Parathyroid adenoma (tissue), 2 donors: ENCODE results near the gene CSNK1G3.
"Not testable (repeated sequence)": the region's sequence is repeated elsewhere in the genome, so short reads cannot be mapped to it uniquely, and the experiment has no call there.

Experiments used
- H2AFZ ChIP-seq: fragments of 300-600 bp; sonication (generic); one replicate; pipeline ENCODE4 v1.7.0; 2017; ENCODE audit warnings: antibody characterized with exemption, mild to moderate bottlenecking
- H3K27ac ChIP-seq: fragments of 300-600 bp; sonication (generic); one replicate; pipeline ENCODE4 v1.7.0; 2017
- H3K27me3 ChIP-seq: fragments of 300-600 bp; sonication (generic); one replicate; pipeline ENCODE4 v1.7.0; 2017; ENCODE audit warnings: low read length; ENCODE audit not compliant: control insufficient read depth, insufficient read depth
- H3K36me3 ChIP-seq: fragments of 300-600 bp; sonication (generic); one replicate; pipeline ENCODE4 v1.7.0; 2017; ENCODE audit warnings: low read length; ENCODE audit not compliant: control insufficient read depth, insufficient read depth
- H3K4me1 ChIP-seq: fragments of 300-600 bp; sonication (generic); one replicate; pipeline ENCODE4 v1.7.0; 2017; ENCODE audit warnings: control low read depth
- H3K4me2 ChIP-seq: fragments of 300-600 bp; sonication (generic); one replicate; pipeline ENCODE4 v1.7.0; 2017; ENCODE audit warnings: low read length
- H3K4me3 ChIP-seq: fragments of 300-600 bp; sonication (generic); one replicate; pipeline ENCODE4 v1.7.0; 2017; ENCODE audit warnings: low read depth, low read length
- H3K79me2 ChIP-seq: fragments of 300-600 bp; sonication (generic); one replicate; pipeline ENCODE4 v1.7.0; 2017; ENCODE audit warnings: control low read depth
- H3K9ac ChIP-seq: fragments of 300-600 bp; sonication (generic); one replicate; pipeline ENCODE4 v1.7.0; 2017; ENCODE audit warnings: mild to moderate bottlenecking
- H3K9me3 ChIP-seq: fragments of 300-600 bp; sonication (generic); one replicate; pipeline ENCODE4 v1.7.0; 2017; ENCODE audit warnings: low read length; ENCODE audit not compliant: control insufficient read depth
- TF ChIP-seq, protein P1 (sequence below): fragments of 300-600 bp; sonication (generic); IDR thresholded peaks from one replicate; pipeline ENCODE4 v1.7.0; 2017; ENCODE audit warnings: antibody characterized with exemption, mild to moderate bottlenecking
- donor health status: primary hyperparathyroidism.

Gene CSNK1G3

DNA sequence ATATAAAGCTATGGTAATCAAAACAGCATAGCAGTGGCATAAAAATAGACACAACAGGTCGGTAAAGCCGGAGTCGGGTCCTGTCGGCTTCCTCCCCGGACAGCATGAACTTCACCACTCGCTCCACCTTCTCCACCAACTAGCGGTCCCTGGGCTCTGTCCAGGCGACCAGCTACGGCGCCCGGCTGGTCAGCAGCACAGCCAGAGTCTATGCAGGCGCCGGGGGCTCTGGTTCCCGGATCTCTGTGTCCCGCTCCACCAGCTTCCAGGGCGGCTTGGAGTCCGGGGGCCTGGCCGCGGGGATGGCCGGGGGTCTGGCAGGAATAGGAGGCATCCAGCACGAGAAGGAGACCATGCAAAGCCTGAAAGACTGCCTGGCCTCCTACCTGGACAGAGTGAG is 124.0 kb downstream of the CSNK1G3 start:
- Histone ChIP-seq H3K9ac (no peak overlapping the region), H3K4me1 (no peaks in the 10 kb centered on the region), H3K9me3 (no peaks in the 10 kb centered on the region), H3K79me2 (no peaks in the 10 kb centered on the region), H3K27me3 (no peaks in the 10 kb centered on the region), H3K4me3 (no peak overlapping the region), H2AFZ (no peak overlapping the region), H3K4me2 (no peak overlapping the region), H3K27ac (no peak overlapping the region), H3K36me3 (no peaks in the 10 kb centered on the region)
- TF ChIP-seq, protein P1, sequence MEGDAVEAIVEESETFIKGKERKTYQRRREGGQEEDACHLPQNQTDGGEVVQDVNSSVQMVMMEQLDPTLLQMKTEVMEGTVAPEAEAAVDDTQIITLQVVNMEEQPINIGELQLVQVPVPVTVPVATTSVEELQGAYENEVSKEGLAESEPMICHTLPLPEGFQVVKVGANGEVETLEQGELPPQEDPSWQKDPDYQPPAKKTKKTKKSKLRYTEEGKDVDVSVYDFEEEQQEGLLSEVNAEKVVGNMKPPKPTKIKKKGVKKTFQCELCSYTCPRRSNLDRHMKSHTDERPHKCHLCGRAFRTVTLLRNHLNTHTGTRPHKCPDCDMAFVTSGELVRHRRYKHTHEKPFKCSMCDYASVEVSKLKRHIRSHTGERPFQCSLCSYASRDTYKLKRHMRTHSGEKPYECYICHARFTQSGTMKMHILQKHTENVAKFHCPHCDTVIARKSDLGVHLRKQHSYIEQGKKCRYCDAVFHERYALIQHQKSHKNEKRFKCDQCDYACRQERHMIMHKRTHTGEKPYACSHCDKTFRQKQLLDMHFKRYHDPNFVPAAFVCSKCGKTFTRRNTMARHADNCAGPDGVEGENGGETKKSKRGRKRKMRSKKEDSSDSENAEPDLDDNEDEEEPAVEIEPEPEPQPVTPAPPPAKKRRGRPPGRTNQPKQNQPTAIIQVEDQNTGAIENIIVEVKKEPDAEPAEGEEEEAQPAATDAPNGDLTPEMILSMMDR: no peak

DNA sequence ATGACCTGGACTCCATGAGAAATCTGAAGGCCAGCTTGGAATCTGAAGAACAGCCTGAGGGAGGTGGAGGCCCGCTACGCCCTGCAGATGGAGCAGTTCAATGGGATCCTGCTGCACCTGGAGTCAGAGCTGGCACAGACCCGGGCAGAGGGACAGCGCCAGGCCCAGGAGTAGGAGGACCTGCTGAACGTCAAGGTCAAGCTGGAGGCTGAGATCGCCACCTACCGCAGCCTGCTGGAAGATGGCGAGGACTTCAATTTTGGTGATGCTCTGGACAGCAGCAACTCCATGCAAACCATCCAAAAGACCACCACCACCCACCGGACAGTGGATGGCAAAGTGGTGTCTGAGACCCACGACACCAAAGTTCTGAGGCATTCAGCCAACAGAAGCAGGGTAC is 125.1 kb downstream of the CSNK1G3 start:
- not testable (repeated sequence) for H3K79me2 ChIP-seq, H3K36me3 ChIP-seq, H3K9me3 ChIP-seq, H2AFZ ChIP-seq, H3K4me2 ChIP-seq, H3K9ac ChIP-seq, H3K27ac ChIP-seq, H3K4me1 ChIP-seq, H3K27me3 ChIP-seq, H3K4me3 ChIP-seq

DNA sequence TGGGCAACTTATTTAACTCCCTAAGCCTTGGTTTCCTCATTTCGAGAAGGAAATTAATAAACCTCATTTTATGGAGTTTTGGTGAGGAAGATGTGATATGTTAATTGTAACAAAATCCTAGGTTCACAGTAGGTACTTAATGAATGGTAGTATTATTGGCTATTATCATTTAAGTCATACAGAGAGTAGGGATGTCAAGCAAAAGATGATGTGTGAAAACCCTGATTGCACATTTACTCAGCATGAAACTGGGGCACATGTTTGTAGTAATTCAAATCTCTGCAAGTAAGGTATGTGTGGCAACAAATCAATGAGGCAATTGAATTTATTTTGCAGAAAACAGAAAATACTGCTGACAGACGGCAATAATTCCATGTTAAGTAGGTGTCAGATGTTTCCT is 127.3 kb downstream of the CSNK1G3 start:
- Histone ChIP-seq H3K27me3 (no peaks in the 10 kb centered on the region), H3K36me3 (no peaks in the 10 kb centered on the region), H3K4me1 (no peaks in the 10 kb centered on the region), H3K4me3 (no peak overlapping the region), H3K9ac (no peak overlapping the region), H3K79me2 (no peaks in the 10 kb centered on the region), H3K4me2 (no peak overlapping the region), H2AFZ (no peak overlapping the region), H3K9me3 (no peaks in the 10 kb centered on the region), H3K27ac (no peak overlapping the region)
- TF ChIP-seq, protein P1: no peak

DNA sequence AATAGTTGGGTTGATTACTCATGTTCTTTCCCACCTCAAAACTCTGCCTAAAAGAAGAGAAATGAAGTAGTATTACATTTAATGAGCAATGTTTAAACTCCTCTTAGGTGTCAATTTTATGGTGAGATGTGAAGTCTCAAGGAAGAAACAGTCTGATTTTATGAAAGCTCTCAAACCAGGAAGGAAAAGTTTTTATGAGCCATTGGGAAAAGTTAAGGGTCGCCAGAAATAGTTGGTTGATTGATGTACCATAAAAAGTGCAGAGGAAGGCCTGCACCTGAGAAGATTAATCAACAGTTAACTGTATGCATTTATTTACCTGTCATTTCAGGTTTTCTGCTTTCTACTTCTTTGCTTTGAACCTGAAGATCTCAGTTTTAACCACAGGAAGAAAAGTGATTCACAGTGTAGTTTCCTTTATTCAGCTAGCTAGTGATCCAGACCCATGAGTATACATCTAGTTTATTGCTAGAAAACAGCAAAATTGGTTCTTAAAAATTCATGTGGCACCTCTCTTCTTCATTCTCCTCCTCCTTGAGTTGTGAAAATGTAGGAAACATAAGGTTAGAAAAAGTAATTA is 133.1 kb downstream of the CSNK1G3 start:
- Histone ChIP-seq H3K36me3 (no peaks in the 10 kb centered on the region), H3K79me2 (no peaks in the 10 kb centered on the region), H3K27me3 (no peaks in the 10 kb centered on the region), H3K4me3 (no peak overlapping the region), H3K9ac (no peak overlapping the region), H2AFZ (no peak overlapping the region), H3K4me2 (no peak overlapping the region), H3K4me1 (no peaks in the 10 kb centered on the region), H3K27ac (no peak overlapping the region), H3K9me3 (no peaks in the 10 kb centered on the region)
- TF ChIP-seq, protein P1: no peak

DNA sequence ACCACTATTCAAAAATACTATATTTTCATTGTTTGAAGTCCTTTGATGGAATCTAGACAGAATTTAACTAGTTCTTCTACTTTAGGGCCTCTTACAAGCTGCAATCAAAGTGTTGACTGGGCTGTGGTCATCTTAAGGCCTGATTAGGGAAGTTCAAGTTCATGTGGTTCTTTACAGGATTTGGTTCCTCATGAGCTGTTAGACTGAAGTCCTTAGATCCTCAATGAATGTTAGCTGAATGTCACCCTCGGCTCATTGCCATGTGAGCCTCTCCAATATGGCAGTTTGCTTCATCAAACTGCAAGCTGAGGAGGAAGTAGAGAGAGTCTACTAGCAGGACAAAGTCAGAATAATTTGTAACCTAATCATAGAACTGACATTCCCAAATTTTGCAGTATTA is 135.1 kb downstream of the CSNK1G3 start:
- H2AFZ ChIP-seq: no peak overlapping the region
- H3K9me3 ChIP-seq: no peaks in the 10 kb centered on the region
- no peak overlapping the region for H3K4me3 ChIP-seq
- H3K36me3 ChIP-seq: no peaks in the 10 kb centered on the region
- H3K27me3 ChIP-seq: no peaks in the 10 kb centered on the region
- no peak overlapping the region for H3K9ac ChIP-seq
- no peaks in the 10 kb centered on the region for H3K4me1 ChIP-seq
- H3K4me2 ChIP-seq: no peak overlapping the region
- H3K79me2 ChIP-seq: no peaks in the 10 kb centered on the region
- TF ChIP-seq, protein P1: no peak
- H3K27ac ChIP-seq: no peak overlapping the region
